Urinary bladder (tissue), 4 donors: Measurements from ENCODE around the gene RTP3. TPM values are rescaled to one million over a fixed set of nuclear protein-coding genes. Genes with fewer than 3 reads are reported as not detected.
"Not testable (repeated sequence)": the region's sequence is repeated elsewhere in the genome, so short reads cannot be mapped to it uniquely, and the experiment has no call there.

Experiments used
- DNase-seq: peaks from one replicate; pipeline ENCODE4 v3.0.0-alpha.2; 2015; ENCODE audit errors: extremely low spot score
- H3K27ac ChIP-seq: one replicate; pipeline ENCODE4 v1.5.1; 2013; ENCODE audit warnings: low read depth, mild to moderate bottlenecking, moderate library complexity
- H3K36me3 ChIP-seq: one replicate; pipeline ENCODE4 v1.6.1; 2013; ENCODE audit warnings: mild to moderate bottlenecking, moderate library complexity; ENCODE audit not compliant: insufficient read depth
- H3K4me1 ChIP-seq: one replicate; pipeline ENCODE4 v1.6.1; 2013; ENCODE audit warnings: mild to moderate bottlenecking, moderate library complexity; ENCODE audit not compliant: insufficient read depth
- H3K4me3 ChIP-seq: one replicate; pipeline ENCODE4 v1.5.1; 2013; ENCODE audit warnings: low read depth, low read length
- WGBS: extraction: QIAGEN DNeasy Blood & Tissue Kit; methylation state at CpG from one replicate; pipeline ENCODE4 v1.1.7; 2013; 5-methylcytosine and 5-hydroxymethylcytosine counted together
- polyA plus RNA-seq: library from polyadenylated mRNA; stranded (reverse); fragments of 200-250 nt; gene quantifications from one replicate; pipeline ENCODE4 v1.2.3, GENCODE V29; 2013
- total RNA-seq: library from RNA; depleted of rRNA; stranded (reverse); fragments of >200 nt; gene quantifications from one replicate; pipeline ENCODE4 v1.2.3, GENCODE V29; 2014
- donor health status: healthy with polysubstance abuse.
- donor health status: healthy.

The RTP3 gene
- total and polyA plus RNA-seq, 2 donors: not detected

GRCh38 chr3:46491089-46492070, 6.4 kb upstream of the RTP3 start:
- WGBS: 68% methylated on average over 11 of the region's 11 CpGs
- DNase-seq: no peak

GRCh38 chr3:46492890-46493547, 4.8 kb upstream of the RTP3 start:
- Histone ChIP-seq H3K36me3 (no peaks in the 10 kb centered on the region), H3K4me1 (no peaks in the 10 kb centered on the region), H3K4me3 (no peak overlapping the region), H3K27ac (no peak overlapping the region)
- WGBS: 91% methylated on average over 6 of the region's 6 CpGs
- DNase-seq: no peak

More at GRCh38 chr3:46491089-46492070, 6.4 kb upstream of the RTP3 start:
- Histone ChIP-seq H3K4me1 (no peaks in the 10 kb centered on the region), H3K36me3 (no peaks in the 10 kb centered on the region), H3K4me3 (no peak overlapping the region), H3K27ac (no peak overlapping the region)

GRCh38 chr3:46494491-46494890, 3.3 kb upstream of the RTP3 start:
- 92% methylated on average over 32 of the region's 33 CpGs for WGBS
- not testable (repeated sequence) for H3K27ac ChIP-seq, H3K4me3 ChIP-seq, DNase-seq, H3K4me1 ChIP-seq, H3K36me3 ChIP-seq

- H3K36me3 ChIP-seq: no peaks in the 10 kb centered on the region
- 59% methylated on average over 5 of the region's 5 CpGs for WGBS
- H3K4me3 ChIP-seq: no peak overlapping the region
- H3K4me1 ChIP-seq: no peaks in the 10 kb centered on the region
- no peak for DNase-seq
- no peak overlapping the region for H3K27ac ChIP-seq
These were observed 1.8 kb upstream of the RTP3 start for GRCh38 chr3:46495901-46496456.

GRCh38 chr3:46496746-46497555, 825 bp upstream of the RTP3 start:
- Histone ChIP-seq H3K4me1 (no peaks in the 10 kb centered on the region), H3K36me3 (no peaks in the 10 kb centered on the region), H3K4me3 (no peak overlapping the region), H3K27ac (no peak overlapping the region)
- DNase-seq: no peak
- 72% methylated on average over 9 of the region's 9 CpGs for WGBS

- H3K4me1 ChIP-seq: no peaks in the 10 kb centered on the region
- WGBS: 74% methylated on average over 6 of the region's 6 CpGs
- DNase-seq: no peak
- H3K36me3 ChIP-seq: no peaks in the 10 kb centered on the region
- H3K4me3 ChIP-seq: no peak overlapping the region
- no peak overlapping the region for H3K27ac ChIP-seq
These were observed 1.2 kb downstream of the RTP3 start for GRCh38 chr3:46498916-46499519.

- WGBS: 65% methylated on average over 5 of the region's 5 CpGs
- peak; percentile 25 for DNase-seq
- Histone ChIP-seq H3K36me3 (no peaks in the 10 kb centered on the region), H3K4me1 (no peaks in the 10 kb centered on the region), H3K27ac (no peak overlapping the region), H3K4me3 (no peak overlapping the region)
These were observed 3.2 kb downstream of the RTP3 start for GRCh38 chr3:46500656-46501635.

- DNase-seq: no peak
- WGBS: 77% methylated on average over 4 of the region's 4 CpGs
- H3K36me3 ChIP-seq: no peaks in the 10 kb centered on the region
- no peak overlapping the region for H3K27ac ChIP-seq
- H3K4me1 ChIP-seq: no peaks in the 10 kb centered on the region
- H3K4me3 ChIP-seq: no peak overlapping the region
These were observed 3.9 kb downstream of the RTP3 start for GRCh38 chr3:46501702-46502101.

- Histone ChIP-seq H3K27ac (no peak overlapping the region), H3K36me3 (no peaks in the 10 kb centered on the region), H3K4me3 (no peak overlapping the region), H3K4me1 (no peaks in the 10 kb centered on the region)
- WGBS: 64% methylated on average over 7 of the region's 7 CpGs
- DNase-seq: no peak
These were observed 5.6 kb downstream of the RTP3 start for GRCh38 chr3:46503200-46503874.

GRCh38 chr3:46504789-46505188, 7.0 kb downstream of the RTP3 start:
- Histone ChIP-seq H3K4me1 (no peaks in the 10 kb centered on the region), H3K36me3 (no peaks in the 10 kb centered on the region), H3K27ac (no peak overlapping the region), H3K4me3 (no peak overlapping the region)
- 77% methylated on average over 5 of the region's 5 CpGs for WGBS
- DNase-seq: no peak

- H3K4me3 ChIP-seq: no peak overlapping the region
These were observed 8.2 kb downstream of the RTP3 start for GRCh38 chr3:46505953-46506352.

GRCh38 chr3:46506526-46506925, 8.8 kb downstream of the RTP3 start:
- no peaks in the 10 kb centered on the region for H3K4me1 ChIP-seq
- no peak overlapping the region for H3K27ac ChIP-seq
- no peak overlapping the region for H3K4me3 ChIP-seq
- 69% methylated on average over 3 of the region's 3 CpGs for WGBS
- H3K36me3 ChIP-seq: no peaks in the 10 kb centered on the region
- DNase-seq: no peak

More at GRCh38 chr3:46505953-46506352, 8.2 kb downstream of the RTP3 start:
- no peak for DNase-seq
- Histone ChIP-seq H3K36me3 (no peaks in the 10 kb centered on the region), H3K4me1 (no peaks in the 10 kb centered on the region), H3K27ac (no peak overlapping the region)
- WGBS: 91% methylated on average over 10 of the region's 10 CpGs
